Endometrial microvascular endothelial cells (primary cell): Measurements from ENCODE around the gene EPS15. TPM values are rescaled to one million over a fixed set of nuclear protein-coding genes. Genes with fewer than 3 reads are reported as not detected.
"Not testable (repeated sequence)": the region's sequence is repeated elsewhere in the genome, so short reads cannot be mapped to it uniquely, and the experiment has no call there.

Experiments used
- in situ Hi-C: cut with HindIII; loops from 2 replicates; pipeline ENCODE4 v1.10.0; 2017; ENCODE audit warnings: low sequenced_read_pairs, low pct_unique_long_range_greater_than_20kb; ENCODE audit errors: inconsistent ontology term
- total RNA-seq: library from RNA; depleted of rRNA; stranded (reverse); fragments of >200 nt; gene quantifications from one replicate; pipeline ENCODE4 v1.2.3, GENCODE V29; 2015; ENCODE audit errors: inconsistent ontology term

Gene EPS15
- total RNA-seq, 1 donor from 2014 or later: 40.5 TPM

DNA sequence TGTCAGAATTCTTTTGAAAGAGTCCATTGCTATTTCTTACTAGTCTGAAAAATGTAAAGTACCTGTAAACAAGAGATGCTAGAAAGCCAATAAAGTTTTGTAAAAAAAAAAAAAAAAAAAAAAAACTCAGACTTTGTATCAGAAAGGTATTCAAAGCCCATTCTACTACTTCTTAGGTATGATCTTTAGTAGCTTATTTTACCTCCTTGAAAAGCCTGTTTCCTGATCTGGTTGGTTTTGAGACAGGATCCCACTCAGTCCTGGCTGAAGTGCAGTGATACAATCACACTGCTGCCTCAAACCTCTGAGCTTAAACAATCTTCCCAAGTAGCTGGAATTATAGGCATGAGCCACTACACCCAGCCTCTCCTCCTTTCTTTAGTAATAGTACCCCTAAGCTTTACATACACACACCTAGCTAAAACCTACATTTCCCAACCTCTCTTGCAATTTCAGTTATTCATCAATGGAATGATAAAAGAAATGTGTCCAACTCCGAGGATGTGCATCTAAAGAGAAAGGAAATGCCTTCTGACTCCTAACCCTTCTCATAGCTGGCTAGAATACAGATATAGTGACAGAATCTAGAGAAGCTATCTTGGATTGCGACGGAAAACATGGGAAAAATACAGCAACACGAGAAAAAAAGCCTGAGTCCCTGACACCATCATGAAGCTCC lies 30.6 kb downstream of the EPS15 start:
- in situ Hi-C loops: no loop called here

DNA sequence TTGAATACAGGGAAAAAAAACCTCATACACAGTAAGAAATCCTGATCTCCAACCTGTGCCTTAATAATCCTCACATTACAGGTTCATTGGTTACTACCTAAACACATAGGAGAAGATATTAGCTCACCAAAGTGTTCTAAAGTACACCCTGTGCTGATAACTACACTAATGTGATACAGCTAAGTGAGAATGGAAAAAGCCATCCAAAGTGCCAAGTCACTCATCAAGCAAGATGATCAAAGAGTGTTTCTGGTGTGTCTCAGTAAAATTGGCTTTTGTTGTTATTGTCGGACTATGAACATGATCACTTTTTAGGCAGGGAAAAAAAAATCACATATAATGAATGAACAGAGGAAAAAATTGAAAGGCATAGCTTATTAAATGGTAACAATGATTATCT lies 31.4 kb downstream of the EPS15 start:
- in situ Hi-C loops: no loop called here

DNA sequence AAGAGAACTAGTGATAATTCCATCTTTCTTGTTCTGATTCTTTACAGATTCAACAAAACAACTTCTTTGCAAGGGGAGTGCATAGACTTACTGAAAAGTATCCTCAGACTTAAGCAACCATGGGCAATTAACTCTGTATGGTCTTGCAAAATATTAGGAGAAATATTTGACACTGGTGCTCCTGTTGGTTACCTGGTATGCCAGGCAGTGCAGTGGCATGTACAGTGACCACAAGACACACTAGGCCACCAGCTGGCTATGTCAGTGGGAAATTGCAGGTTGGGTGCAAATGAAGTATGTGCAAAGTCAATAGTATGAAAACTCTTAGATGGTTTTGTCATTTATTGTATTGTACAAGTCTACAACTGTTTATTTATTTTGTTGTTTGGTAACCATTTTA lies 34.5 kb downstream of the EPS15 start:
- in situ Hi-C loops: no loop called here

DNA sequence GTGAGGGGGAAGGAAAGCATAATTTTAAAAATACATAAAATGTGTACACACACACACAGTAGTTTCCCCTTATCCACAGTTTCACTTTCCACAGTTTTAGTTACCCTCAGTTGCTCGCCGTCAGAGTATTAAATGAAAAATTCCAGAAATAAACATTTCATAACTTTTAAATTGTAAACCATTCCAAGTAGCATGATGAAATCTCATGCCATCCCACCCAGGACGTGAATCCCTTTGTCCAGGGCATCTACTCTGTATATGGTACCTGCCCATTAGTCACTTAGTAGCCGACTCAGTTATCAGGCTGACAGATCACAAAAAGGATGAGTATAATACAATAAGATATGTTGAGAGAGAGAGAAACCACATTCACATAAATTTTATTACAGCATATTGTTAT lies 36.2 kb downstream of the EPS15 start:
- in situ Hi-C loops: no loop called here

DNA sequence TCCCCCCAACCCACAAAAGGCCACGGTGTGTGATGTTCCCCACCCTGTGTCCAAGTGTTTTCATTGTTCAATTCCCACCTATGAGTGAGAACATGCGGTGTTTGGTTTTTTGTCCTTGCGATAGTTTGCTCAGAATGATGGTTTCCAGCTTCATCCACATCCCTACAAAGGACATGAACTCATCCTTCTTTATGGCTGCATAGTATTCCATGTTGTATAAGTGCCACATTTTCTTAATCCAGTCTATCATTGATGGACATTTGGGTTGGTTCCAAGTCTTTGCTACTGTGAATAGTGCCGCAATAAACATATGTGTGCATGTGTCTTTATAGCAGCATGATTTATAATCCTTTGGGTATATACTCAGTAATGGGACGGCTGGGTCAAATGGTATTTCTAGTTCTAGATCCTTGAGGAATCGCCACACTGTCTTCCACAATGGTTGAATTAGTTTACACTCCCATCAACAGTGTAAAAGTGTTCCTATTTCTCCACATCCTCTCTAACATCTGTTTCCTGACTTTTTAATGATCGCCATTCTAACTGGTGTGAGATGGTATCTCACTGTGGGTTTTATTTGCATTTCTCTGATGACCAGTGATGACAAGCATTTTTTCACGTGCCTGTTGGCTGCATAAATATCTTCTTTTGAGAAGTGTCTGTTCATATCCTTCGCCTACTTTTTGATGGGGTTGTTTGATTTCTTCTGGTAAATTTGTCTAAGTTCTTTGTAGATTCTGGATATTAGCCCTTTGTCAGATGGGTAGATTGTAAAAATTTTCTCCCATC lies 44.0 kb downstream of the EPS15 start:
- in situ Hi-C loops: not testable (repeated sequence)

DNA sequence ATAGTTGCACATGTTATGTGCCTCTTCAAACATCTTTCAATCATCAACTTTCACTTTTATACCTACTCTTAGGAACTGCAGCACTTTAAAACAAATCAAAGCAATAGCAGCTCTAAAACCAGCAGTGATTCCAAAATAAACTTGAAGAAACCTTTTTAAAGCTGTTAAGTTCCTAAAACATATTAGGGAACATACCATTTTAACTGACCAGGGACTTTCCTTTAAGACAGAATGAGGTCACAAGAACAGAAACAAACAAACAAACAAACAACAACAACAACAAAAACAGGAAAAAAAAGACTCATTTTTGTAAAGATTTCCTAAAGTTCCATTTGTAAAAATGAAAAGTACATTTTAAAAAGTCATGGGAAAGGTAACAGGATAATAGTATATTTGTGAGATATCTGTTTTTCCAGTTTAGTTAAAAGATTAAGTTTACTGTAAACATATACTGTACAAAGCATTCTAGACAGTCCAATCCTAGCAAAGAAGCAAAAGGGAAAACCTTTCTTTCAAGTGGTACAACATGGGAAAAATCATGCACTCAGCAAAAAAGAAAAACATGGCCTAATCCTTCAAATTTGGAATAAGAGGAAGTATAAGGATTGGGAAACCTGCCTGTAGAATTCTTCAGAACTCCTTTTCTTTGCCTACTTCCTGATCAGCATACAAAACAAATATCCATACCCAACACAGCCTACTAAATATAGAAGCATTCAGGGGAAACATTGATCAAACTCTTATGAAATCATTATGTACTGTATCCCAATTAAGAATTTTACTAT lies 45.5 kb downstream of the EPS15 start:
- in situ Hi-C loops: no loop called here

DNA sequence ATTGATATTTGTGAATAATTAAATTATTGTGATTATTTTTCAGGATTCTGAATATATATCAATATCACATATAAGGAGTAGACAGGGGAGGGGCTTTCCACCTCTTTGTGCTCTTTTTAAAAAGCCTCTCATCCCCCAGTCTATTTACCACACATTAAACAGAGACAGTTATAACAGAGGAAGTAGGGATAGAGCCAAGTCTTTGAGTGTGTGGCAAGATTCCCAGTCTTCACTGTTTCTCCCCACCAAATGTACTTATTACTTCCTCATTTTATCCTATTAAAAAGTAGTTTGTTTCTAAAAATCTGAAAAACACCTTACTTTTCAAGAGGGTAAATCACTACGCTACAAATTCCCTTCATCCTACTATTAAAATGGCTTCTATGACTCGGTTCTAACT lies 46.7 kb downstream of the EPS15 start:
- in situ Hi-C loops: no loop called here

DNA sequence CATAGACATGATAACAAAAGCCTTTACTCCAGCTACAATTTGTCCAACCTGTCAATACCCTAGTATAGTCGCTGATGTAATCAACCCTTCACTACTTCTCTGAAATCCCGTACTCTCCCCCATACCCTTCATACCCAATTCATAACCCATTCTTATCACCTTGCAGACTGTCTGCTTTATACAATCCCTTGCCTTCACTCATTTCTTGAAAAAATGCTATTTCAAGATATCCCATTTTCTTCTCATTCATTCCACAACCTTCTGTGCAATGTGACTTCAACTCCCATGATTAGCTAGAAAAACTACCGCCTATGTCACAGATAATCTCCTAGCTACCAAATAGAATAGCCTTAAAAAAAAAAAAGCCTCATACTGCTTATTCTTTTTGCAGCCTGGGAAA lies 49.5 kb downstream of the EPS15 start:
- in situ Hi-C loops: no loop called here

DNA sequence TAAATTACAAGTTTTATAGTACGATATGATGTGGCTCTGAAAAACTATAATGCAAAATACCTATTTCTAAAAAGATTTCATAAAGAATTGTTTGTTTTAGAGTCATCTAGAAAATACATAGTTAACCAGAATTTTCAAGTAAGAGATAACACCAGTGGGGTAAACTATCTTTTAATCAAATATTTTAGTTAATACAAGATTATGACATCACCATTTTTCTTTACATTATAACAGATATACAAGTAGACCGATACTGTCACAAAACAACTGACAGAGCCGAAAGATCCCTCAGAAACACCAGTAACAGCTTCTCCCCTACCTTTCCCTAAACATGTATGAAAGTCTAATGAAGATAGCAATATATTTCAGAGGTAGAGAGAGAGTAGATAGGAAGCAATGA lies 54.2 kb downstream of the EPS15 start:
- in situ Hi-C loops: no loop called here

DNA sequence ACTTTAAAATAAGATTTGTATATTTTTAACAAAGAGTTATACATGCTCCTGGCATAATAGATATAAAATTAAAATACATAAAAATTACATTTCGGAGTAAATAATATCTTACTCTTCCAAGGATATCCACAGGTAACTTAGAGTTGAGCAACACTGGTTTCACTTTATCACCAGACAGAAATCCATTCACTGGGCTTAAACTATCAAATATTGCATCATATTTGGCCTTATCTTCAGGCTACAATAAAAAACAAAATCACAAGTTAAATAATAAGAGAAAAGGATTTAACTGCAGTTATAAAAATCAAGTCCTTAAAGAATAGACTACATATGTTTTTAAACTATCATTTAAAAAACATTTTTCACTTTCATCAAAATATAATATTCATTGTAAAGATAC lies 55.5 kb downstream of the EPS15 start:
- in situ Hi-C loops: no loop called here

DNA sequence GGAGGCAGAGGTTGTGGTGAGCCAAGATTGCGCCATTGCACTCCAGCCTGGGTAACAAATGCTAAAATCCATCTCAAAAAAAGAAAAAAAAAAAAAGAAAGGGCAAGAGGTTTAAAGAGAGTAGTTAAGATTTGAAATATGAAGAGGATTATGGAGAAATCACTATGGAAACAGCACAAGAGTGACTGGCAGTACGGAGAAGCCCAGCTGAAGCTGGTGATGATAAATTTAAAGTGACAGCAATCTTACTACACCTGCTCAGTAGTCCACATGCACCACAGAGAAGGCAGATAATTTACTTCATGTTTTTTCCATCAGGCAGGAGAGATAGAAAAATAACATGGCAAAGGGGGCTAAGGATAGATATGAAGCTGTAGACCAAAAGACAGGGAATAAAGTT lies 56.8 kb downstream of the EPS15 start:
- in situ Hi-C loops: not testable (repeated sequence)

DNA sequence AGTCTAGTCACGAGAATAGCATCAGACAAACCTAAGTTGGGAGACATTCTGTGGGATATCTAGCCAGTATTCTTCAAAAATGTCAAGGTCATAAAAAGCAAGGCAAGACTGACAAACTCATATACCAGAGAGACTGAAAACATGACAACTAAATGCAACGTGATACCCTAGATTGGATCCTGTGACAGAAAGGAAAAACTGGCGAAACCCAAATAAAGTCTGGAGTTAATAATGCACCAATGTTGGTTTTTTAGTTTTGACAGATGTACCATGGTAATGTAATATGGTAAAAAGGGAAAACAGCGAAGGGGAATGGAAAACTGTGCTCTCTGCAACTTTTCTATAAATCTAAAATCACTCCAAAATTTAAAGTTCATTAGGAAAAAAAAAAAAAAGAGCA lies 64.5 kb downstream of the EPS15 start:
- in situ Hi-C loops: no loop called here

DNA sequence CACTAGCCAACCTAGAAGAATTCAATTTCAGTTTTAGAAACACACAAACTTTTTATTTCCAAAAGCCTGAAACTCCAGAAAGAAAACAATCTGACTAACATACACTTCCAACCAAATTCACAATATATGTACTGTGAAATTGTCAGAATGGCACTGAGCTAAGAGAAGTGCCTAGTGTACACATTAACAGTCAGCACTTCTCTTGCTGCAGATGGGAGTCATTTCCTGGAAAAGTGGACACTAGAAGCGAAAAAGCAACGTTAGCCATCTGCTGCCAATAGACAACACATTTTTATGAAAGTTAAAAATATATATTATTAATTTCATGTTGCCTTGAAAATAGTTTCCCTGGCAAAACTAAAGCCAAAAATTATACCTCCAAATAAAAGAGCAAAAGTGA lies 66.1 kb downstream of the EPS15 start:
- in situ Hi-C loops: no loop called here

DNA sequence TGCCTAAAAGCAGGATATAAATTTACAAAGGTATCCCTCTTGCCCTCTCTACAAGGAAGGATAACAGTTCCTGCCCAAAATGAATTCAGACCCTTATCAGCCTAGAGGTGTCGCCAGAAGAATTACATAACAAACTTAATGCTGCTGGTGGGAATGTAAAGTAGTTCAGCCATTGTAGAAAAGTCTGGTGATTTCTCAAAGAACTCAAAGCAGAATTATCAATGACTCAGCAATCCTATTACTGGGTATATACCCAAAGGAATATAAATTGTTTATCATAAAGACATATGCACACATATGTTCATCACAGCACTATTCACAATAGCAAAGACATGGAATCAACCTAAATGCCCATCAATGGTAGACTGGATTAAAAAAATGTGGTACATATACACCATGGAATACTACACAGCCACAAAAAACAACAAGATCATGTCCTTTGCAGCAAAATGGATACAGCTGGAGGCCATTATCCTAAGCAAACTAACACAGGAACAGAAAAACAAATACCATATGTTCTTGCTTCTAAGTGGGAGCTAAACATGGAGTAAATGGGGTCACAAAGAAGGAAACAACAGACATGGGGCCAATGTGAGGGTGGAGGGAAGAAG lies 70.1 kb downstream of the EPS15 start:
- in situ Hi-C loops: not testable (repeated sequence)

DNA sequence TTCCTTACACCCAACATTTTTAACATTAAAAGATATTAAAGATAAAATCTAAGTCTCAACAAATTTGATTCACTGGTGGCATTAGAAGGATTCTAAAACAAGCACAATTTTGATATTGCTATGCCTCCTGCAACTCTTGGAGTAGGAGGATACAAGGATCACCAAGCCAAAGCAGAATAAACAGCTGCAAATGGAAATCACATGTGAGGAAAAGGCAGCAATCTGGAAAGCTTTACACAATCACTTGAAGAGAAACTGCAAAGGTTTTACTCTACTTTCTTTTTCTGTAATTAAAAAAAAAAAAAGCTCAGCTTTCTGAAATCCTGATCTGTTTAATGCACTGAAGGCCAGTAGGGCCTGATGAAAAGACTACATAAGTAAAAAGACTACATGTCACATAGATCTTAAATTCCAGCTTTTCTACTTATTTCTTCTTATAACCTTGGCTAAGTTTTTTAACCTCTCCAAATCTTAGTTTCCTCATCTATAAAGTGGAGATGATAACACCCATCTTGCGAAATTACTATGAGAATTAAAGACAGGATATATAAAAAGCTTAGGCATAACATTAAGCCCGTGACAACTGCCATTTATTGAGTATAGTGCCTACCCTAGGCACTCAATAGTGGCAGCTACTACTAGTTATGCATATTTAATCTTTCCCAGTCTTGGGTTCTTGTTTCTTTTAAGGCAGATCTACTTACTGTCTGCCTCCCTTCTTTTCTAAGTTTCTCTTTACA lies 73.5 kb downstream of the EPS15 start:
- in situ Hi-C loops: no loop called here

DNA sequence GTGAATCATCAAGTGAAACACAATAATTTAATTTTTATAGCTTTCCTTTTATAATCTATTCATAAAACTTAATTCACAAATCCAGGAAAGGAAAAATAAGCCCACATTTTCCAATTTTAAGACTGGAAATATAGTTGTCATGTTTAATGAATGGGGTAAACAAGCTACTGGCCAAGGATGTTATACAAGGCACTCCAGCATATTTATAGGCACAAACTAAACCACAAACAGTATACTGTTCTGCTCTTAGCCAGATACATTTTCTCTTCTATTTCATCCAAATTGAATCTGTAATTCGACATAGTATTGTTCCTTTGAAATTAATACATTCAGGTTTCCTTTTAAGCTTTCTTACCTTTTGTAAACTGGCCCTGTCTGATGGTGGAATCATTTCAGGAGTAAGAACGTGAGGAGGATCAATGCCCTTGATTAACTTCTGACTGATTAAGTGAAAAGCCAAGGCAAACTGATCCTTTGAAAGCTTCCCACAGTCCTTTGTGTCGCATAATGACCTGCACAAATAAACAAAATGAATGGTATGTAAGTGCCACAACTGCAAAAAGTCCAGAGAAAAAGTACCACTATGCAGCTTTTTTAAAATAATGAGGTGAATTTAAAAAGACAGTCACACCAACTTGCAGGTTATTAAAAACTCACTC lies 74.4 kb downstream of the EPS15 start:
- in situ Hi-C loops: no loop called here

DNA sequence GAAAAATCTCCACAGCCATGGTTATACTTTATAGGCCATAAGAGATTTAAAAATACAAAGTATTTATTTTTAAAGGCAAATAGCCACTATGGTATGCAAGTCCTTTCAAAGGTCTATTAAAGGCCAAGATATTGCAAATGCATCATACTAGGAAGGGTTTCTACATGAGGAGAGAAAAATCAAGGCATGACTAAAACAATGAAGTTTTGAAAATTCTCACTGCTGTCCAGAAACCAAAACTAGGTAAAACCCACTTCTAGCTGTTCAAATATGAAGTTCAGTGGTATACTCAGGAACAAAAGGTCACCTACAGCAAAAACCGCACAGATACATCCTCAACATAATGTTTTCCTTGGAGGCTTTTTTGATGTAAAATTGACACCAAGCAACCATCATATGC lies 75.0 kb downstream of the EPS15 start:
- in situ Hi-C loops: no loop called here

DNA sequence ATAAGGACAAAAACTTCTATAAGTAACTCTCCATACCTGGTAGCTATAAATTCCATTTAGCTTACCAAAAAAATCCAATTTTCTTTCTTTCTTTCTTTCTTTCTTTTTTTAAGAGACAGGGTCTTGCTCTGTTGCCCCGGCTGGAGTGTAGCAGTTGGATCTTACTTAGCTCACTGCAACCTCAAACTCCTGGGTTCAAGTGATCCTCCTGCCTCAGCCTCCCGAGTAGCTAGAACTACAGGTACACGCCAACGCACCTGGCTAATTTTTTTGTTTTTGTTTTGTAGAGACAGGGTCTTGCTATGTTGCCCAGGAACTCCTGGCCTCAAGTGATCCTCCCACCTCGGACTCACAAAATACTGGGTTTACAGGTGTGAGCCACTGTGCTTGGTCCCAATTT lies 75.5 kb downstream of the EPS15 start:
- in situ Hi-C loops: no loop called here
